ENCODE results near the gene SESTD1.

SESTD1 gene

DNA sequence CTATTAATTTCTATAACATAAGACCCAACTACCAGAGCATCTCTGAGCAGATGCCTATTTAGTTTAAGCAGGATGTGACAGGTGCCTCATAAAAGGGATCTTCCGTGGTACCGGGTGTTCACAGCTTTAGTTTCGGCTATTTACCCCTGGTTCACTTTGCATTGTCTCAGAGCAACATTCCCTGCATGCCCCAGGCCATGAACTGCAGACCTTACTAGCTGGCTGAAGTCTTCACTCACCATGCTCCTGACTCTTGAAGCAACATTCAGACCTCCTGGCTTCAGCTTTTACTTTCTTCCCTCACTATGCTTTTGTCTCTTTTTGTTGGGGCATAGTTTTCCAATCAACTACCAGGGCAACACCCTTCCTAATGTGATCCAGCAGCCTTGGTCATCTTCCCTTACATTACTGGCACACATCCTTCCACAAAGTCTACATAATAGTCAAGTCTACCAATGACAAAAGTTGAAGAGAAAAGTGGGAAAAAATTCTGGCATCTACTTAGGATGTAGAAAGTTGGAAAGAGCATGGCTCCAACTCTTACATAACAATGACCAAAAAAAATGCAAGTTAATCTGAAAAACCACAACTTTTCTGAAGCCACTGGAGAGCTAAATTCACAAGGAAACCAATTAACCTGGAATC lies 99.2 kb downstream of the SESTD1 start:
- TF ChIP-seq, protein P1, sequence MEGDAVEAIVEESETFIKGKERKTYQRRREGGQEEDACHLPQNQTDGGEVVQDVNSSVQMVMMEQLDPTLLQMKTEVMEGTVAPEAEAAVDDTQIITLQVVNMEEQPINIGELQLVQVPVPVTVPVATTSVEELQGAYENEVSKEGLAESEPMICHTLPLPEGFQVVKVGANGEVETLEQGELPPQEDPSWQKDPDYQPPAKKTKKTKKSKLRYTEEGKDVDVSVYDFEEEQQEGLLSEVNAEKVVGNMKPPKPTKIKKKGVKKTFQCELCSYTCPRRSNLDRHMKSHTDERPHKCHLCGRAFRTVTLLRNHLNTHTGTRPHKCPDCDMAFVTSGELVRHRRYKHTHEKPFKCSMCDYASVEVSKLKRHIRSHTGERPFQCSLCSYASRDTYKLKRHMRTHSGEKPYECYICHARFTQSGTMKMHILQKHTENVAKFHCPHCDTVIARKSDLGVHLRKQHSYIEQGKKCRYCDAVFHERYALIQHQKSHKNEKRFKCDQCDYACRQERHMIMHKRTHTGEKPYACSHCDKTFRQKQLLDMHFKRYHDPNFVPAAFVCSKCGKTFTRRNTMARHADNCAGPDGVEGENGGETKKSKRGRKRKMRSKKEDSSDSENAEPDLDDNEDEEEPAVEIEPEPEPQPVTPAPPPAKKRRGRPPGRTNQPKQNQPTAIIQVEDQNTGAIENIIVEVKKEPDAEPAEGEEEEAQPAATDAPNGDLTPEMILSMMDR (IDR thresholded peaks at IDR 0.05) = no peak

DNA sequence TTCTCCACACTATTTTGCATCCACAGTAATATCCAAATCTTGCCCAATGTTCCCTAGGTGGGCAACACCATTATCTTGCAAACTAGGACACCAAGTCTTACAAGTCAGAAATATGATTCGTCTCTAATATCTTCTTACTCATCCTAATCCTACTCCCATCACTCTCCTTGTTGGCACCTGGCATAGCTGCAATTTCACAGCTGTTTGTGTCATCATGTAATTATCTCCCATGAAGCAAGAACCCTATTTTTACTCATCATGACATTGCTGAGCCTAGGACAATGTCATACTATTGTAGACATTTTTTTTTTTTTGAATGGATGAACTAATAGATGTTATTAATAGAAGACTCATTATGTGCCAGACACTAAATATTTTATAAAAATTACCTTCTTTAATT lies 123.4 kb downstream of the SESTD1 start:
- TF ChIP-seq, protein P1 (IDR thresholded peaks at IDR 0.05) = no peak

DNA sequence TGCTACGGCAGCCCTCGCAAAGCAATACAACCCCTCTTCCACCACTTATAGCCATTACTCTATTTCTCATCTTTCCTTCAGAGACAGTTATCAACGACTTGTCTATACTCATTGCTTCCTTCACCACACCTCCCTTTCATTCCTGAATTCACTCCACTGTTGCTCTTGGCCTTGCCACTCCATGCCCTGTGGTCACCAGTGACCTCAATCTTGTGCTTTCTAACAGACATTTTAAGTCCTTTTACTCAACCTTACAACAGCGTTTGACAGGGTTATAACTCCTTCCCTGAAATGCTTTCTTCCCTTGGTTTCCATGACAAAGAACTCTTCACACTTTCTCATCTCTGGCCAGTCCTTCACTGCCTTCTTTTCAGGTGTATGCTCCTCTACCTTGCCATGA lies 124.1 kb downstream of the SESTD1 start:
- TF ChIP-seq, protein P1 (IDR thresholded peaks at IDR 0.05) = no peak

DNA sequence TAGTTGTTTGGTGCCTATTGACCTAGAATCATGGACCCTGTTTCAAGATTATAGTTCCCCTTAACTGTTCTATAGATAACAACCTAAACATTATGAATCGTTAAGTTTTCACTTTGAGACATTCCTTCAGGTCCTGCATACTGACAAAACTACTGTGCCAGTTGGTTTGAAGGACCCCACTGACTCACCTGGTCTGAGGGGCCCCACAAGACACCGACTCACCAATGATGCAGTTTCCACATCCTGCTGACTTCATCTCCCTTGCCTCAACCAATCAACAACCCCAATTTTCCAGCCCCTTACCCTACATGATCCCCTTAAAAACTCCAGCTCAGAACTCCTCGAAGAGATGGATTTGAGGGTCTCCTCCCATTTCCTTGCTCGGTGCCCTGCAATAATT lies 125.1 kb downstream of the SESTD1 start:
- TF ChIP-seq, protein P1 (IDR thresholded peaks at IDR 0.05) = no peak

DNA sequence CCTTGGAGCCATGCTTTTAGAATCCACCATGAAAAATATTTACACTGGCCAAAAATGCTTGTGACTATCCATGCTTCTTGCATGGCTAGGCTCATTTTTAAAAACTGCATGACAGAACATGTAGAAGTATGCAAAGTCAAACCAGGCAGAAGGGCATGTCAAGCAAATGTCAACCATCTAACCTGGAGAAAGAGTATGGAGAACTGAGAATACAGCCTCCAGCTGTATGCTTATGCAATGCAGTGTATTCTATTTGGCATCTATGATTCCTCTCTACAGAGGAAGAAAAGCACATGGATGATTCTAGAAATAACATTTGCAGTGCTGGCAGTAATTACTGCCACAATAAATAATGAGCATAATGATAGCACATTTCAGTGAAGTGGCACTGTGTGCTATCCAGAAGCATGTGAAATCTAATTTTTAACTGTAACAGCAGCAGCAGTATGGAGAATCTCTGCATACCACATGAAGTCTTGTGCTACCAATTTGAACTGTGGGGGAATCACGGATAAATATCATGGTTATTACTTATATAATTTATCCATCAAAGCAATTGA lies 127.4 kb downstream of the SESTD1 start:
- TF ChIP-seq, protein P1 (IDR thresholded peaks at IDR 0.05) = no peak

DNA sequence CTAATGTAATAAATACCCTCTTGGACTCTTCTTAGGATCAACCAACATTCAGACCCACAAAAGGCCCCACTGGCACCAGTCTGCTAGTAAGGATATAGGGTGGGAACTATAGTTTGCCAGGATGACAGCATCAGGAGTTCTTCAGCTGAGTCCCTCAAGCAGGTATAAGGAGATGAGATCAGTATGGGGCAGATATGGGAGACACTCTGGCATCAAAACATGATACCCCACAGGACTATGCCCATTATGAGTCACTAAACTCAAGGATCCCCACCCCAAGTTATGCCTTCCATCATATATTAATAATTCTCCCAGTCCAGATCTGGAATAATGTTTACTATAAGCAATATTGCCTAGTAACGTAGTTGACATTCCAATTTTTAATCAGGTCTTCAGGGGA lies 131.6 kb downstream of the SESTD1 start:
- TF ChIP-seq, protein P1 (IDR thresholded peaks at IDR 0.05) = no peak

DNA sequence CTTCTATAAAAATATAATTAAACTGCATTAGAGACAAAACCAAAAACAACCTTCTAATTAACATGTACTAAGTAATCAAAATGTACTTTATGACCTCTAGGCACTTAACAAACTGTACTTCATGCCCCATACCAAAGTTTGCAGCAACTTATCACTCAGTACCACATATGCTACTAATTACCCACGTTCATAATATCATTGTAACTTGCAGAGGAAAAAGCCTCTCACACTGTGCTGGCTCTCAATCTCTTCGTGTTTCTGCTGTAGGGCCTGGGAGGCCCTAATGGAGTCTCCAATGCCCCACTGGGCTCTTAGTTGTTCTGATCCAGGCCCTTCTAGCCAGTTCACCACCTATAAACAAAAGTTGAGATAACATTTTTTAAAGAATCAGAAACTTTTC lies 132.6 kb downstream of the SESTD1 start:
- TF ChIP-seq, protein P1 (IDR thresholded peaks at IDR 0.05) = no peak

DNA sequence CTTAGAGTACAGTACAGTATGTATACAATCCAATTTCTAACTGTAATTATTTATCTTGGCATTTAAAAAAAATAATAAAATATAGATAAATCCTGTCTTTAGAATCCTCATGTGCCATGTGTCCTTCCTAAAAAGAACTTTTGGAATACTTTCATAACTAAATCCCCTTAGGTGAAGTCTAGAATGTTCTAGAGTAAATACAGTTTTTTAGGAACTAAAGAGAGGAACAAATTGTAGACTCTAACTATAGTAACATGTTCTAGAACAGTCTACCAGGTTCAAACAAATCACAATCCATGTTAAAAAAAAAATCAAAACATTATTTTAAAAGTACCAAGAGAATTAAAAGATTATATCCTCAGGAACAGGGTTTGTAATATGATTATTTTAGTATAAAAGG lies 134.1 kb downstream of the SESTD1 start:
- TF ChIP-seq, protein P1 (IDR thresholded peaks at IDR 0.05) = no peak
